HG03520 (cell line): ENCODE measurements around the gene ZBTB45.

Source experiments
- ATAC-seq: cut with Tn5 transposase; IDR thresholded peaks from one replicate; pipeline ENCODE4 v1.9.1; 2021; ENCODE audit warnings: mild to moderate bottlenecking, moderate library complexity; ENCODE audit not compliant: unreplicated experiment

Gene ZBTB45

GRCh38 chr19:58555369-58555885 is 35.8 kb upstream of the ZBTB45 start:
- no peak for ATAC-seq

DNA sequence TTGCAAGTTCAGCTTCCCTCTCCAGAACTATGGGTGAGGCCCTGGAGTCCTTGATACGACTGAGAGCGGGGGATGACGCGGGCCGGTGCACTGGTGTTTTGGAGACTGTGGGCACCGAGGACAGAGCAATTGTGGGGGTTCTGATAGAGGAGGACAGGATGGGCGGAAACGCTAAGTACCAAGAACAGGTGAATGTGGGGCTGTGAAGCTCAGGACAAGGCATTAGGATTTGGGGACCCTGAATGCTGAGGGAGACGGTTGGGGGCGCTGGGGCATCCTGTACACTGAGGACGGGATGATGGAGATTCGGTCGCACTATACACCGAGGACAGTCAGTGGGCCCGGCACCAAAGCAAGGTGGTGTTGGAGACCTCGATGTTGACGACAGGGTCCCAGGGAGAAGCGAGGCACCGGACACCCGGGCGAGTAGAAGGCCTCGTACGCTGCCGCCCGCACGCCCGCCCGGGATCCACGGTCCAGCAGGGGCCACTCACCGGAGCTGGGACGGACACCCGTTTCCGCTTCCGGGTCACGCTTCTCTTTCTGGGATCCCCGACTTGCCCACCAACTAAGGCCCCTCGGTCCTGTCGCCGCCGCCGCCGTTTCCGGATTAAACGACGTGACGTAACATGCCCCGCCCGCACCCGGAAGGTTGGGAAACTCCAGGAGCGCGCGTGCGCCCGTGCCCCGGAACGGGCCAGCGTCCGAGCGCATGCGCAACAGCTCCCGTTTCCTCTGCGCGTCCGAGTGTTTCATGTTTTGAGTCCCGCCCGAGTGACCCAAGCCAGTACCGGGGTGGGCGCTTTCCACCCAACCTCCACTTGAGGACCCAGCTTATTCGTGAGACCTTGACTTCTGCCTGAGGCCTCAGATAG is 35.1 kb upstream of the ZBTB45 start, which contains the start of gene CHMP2A:
TSS of gene CHMP2A (minus strand) at position 612 of the 875 bp plus-strand sequence. CDS start 893 bp downstream, outside the sequence.
- peak; percentile 29 for ATAC-seq

DNA sequence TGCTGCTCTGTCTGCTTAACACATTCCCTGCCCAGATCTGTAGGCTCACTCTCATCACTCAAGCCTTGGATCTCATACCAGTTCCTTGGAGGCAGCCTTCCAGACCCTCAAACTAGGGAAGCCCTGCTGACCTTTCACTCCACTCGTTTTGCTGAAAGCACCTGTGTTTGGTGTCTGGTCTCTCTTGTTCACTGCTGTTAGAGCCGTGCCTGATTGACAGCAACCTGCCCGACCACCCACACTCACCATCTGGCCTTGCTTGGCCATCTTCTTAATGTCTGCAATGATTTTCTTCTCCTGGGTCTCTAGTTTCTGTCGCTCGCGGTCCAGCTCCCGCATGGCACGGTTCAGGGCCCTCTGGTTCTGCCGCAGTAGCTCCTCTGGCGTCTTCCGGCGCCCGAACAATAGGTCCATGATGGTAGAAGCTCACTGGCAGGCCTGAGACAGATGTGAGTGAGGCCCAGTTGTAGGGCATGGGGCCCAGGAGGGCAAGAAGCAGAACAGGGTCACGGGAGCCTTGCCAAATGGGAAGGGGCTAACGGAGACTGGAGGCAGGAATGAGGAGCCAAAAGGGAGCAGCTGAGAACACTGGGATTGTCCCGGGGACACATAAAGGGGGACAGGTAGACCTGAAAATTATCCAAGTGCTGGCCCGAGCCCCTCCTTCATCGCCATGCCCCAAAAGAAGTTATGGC is 34.3 kb upstream of the ZBTB45 start:
- ATAC-seq, result no peak

- ATAC-seq, result no peak
Observed at GRCh38 chr19:58552655-58553054, 33.0 kb upstream of the ZBTB45 start.

DNA sequence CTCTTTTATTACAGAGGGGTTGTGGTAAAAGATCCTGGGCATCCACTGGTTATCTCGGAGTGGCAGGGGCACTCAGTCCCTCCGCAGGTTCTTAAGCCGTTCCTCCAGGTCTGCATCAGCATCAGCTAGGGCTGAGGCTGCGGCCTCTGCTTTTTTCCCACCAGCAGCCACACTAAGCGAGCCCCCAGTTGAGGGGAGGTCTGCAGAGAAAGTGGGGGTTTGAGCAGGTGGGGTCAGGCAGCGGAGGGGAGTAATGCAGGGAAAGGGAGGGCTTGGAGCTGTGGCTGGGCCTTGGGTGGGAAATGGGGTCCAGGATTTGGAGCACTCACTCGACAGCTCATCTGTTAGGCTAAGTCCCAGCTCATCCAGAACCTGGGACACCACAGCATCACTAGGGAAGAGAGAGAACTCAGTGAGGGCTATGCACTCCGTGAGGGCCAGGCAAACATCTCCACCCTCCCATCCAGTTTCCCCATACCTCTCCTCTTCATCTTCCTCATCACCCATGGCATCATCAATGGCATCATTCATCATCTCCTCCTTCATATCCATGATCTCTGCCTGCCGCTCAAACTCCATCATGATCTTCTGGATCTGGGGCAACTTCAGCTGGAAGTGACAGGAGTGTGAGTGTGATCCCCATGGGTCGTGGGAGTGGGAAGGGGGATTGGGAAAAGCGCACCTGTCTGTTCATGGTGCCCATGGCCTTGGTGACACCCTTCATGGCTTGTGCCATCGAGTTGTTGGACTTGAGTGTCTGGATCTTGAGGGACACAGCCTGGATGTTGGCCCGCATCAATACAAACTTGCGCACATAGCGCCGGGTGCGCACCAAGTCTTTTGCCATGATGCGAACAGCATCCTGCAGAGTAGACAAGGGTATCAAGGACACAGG is 32.2 kb upstream of the ZBTB45 start:
- ATAC-seq, result no peak

GRCh38 chr19:58551123-58551497 is 31.5 kb upstream of the ZBTB45 start:
- no peak for ATAC-seq

GRCh38 chr19:58550362-58551122 is 30.9 kb upstream of the ZBTB45 start:
- ATAC-seq, result no peak

GRCh38 chr19:58549664-58550361 is 30.2 kb upstream of the ZBTB45 start:
- ATAC-seq, result no peak

DNA sequence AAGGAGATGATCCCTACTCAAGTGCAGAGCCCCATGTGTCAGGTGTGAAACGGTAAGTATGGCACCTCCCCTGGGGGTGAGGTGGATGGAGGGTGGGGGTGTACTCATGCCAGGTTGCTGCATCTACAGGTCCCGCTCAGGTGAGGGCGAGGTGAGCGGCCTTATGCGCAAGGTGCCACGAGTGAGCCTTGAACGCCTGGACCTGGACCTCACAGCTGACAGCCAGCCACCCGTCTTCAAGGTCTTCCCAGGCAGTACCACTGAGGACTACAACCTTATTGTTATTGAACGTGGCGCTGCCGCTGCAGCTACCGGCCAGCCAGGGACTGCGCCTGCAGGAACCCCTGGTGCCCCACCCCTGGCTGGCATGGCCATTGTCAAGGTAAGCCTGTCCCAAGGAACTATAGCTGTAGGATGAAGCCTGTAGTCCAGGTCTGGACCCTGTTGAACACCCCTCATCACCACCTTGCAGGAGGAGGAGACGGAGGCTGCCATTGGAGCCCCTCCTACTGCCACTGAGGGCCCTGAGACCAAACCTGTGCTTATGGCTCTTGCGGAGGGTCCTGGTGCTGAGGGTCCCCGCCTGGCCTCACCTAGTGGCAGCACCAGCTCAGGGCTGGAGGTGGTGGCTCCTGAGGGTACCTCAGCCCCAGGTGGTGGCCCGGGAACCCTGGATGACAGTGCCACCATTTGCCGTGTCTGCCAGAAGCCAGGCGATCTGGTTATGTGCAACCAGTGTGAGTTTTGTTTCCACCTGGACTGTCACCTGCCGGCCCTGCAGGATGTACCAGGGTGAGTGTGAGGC is 29.5 kb upstream of the ZBTB45 start:
- ATAC-seq, result no peak

DNA sequence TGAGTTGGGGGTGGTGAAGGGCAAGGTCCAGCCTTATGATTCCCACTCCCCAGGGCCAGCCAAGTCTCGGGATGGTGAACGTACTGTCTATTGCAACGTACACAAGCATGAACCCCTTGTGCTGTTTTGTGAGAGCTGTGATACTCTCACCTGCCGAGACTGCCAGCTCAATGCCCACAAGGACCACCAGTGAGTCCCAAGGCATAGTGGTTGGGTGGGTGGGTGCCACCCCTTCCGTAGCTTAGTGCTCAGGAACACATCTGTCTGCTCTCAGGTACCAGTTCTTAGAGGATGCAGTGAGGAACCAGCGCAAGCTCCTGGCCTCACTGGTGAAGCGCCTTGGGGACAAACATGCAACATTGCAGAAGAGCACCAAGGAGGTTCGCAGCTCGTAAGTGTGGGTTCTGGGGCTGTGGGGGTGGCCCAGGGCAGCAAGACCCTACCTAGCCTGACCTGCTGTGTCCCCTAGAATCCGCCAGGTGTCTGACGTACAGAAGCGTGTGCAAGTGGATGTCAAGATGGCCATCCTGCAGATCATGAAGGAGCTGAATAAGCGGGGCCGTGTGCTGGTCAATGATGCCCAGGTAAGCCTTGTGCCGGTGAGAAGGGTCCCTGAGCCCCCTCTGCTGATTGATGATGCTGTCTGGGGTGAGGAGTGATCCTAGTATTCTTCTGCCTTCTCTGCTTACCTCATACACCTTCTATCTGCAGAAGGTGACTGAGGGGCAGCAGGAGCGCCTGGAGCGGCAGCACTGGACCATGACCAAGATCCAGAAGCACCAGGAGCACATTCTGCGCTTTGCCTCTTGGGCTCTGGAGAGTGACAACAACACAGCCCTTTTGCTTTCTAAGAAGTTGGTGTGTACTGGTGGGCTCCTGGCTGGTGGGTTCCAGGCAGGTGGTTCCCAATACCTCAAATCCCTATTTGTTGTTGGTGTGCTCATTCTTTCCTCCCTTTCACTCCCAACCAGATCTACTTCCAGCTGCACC is 28.0 kb upstream of the ZBTB45 start:
- no peak for ATAC-seq

- no peak for ATAC-seq
Observed at GRCh38 chr19:58546019-58546530, 26.5 kb upstream of the ZBTB45 start.

DNA sequence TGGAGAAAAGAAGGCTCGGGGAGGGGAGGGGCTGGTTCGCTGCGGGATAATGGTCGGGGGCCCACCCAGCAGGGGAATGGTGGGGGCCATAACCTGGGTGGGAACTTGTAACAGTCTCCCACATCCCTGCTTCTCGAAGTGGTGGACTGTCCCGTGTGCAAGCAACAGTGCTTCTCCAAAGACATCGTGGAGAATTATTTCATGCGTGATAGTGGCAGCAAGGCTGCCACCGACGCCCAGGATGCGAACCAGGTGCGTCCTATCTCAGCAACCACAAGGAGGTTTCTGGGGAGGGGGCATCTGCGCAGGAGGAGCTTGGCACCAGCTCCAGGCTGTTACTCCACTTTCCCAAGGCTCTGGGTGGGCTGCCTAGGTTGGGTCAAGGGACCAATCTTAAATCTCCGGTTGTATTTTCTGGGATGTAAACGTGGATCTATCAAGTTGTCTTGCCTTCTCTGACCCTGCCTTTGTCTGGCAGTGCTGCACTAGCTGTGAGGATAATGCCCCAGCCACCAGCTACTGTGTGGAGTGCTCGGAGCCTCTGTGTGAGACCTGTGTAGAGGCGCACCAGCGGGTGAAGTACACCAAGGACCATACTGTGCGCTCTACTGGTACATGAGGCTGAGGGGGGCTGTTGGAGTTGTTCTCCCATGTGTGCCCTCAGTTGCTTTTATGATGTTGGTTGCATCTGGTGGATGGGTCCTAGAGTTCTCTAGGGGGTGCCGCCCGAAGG is 25.8 kb upstream of the ZBTB45 start:
- ATAC-seq, result no peak

DNA sequence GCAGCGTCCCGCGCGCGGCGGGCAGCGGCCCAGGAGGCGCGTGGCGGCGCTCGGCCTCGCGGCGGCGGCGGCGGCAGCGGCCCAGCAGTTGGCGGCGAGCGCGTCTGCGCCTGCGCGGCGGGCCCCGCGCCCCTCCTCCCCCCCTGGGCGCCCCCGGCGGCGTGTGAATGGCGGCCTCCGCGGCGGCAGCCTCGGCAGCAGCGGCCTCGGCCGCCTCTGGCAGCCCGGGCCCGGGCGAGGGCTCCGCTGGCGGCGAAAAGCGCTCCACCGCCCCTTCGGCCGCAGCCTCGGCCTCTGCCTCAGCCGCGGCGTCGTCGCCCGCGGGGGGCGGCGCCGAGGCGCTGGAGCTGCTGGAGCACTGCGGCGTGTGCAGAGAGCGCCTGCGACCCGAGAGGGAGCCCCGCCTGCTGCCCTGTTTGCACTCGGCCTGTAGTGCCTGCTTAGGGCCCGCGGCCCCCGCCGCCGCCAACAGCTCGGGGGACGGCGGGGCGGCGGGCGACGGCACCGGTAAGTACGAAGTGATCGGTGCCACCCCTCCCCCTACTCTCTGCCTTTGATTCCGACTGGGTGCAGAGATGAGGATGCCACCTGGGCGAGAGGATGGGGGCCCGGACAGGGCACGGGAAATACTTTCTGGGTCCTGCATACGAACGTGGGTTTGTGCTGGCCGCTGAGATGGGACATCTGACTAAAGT is 25.1 kb upstream of the ZBTB45 start:
- ATAC-seq, result peak; percentile 34

DNA sequence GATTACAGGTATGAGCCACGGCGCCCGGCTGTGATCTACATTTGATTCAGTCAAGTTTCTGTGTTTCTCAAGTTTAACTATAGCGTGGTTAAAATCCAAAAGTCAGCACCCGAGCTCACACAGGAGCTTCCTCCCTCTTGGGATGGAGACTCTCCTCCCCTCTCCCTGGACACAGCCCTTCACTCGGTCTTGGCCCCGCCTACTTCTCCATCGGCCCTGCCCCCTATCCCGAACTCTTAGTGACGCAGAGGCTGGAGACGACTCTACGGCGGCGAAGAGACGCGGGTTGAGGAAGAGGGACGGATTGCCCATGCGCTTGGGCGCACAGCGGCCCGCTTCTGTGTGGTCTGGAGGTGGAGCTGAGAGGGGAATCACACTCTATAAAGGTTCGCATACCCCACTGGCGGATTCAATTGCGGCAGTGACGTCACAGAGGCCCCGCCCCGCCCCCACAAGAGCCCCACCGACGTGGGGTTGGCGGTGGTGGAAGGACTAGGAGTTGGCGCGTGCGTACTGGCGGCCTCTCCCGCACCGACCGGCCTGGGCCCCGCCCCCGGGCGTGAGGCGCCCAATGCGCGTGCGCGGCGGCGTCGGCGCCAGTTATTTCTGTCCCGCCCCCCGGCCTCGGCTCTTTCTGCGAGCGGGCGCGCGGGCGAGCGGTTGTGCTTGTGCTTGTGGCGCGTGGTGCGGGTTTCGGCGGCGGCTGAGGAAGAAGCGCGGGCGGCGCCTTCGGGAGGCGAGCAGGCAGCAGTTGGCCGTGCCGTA is 24.4 kb upstream of the ZBTB45 start, which contains the start of gene TRIM28:
TSS of gene TRIM28 (plus strand) at position 239 of the 765 bp plus-strand sequence. CDS start 694 bp downstream, outside the sequence.
- peak; percentile 75 for ATAC-seq
